Measurements from ENCODE around the gene MYLK4.

The MYLK4 gene

DNA sequence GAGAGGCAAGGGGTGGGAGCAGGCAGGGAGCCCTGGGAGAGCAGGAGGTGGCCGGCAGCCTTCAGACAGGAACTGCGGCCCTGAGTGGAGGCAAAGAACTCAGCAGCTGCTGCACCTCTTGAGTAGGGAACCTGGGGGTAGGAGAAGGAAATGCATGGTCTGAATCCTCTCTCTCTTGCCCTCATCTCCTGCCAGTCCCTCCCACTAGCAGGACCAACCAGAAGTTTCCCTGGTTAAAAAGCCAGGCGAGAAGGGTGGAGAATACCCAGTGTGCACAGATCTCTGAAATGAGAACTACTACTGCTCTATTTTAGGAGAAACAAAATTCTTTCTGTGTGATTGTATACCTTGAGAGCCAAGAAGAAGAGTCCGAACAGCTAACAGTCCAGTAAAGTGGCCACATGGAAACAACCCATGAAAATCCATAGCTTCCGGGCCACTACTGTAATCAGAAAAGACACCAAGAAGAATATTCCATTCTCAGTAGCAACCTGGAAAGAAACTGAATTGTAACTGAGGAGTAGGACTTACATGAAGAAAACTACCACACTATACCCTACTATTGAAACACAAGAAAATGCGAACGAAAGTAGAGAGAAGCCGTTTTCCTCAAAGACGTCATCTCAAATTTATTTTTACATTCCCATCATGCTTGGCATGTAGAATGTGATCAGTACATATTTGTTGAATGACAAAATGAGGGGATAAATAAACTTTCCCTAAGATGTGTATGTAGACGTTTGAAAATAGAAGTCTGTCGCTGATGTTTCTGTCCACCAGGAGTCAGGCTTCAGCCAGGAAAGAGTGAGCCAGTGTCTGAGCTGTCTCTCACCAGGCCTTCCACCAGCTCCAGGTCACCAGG, 40.1 kb upstream of the MYLK4 start:
- H3K4me1 ChIP-seq (ENCODE audit: control insufficient read depth, insufficient read depth, low read depth, low read length): peaks cover 15% of the 10 kb centered on the region
- no peak overlapping the region for H2BK5ac ChIP-seq (ENCODE audit: low read depth, low read length, poor library complexity, severe bottlenecking)
- H3K4ac ChIP-seq (ENCODE audit: low read depth in 1 of 2, low read length in 2 of 2): no peak overlapping the region
- no peak overlapping the region for H4K91ac ChIP-seq (ENCODE audit: low read length)
- H2AFZ ChIP-seq (ENCODE audit: low read depth, low read length): no peak overlapping the region
- no peak overlapping the region for H2BK12ac ChIP-seq (ENCODE audit: low read length in 2 of 2)
- no peak overlapping the region for H3K14ac ChIP-seq (ENCODE audit: low read length in 2 of 2)
- WGBS: 23% methylated on average over 7 of the region's 11 CpGs
- peaks cover 33% of the 10 kb centered on the region for H3K79me1 ChIP-seq (replicated peaks; ENCODE audit: low read length, poor library complexity, severe bottlenecking)
- peak overlapping the region; percentile 91 for H3K9ac ChIP-seq (ENCODE audit: low read length)
- H3K27me3 ChIP-seq (ENCODE audit: control insufficient read depth in 1 of 2, insufficient read depth in 1 of 2, low read length in 2 of 2): no peaks in the 10 kb centered on the region
- H3K4me2 ChIP-seq (ENCODE audit: low read length, poor library complexity, severe bottlenecking): no peak overlapping the region
- no peak overlapping the region for H2BK15ac ChIP-seq (ENCODE audit: low read depth, poor library complexity, severe bottlenecking)
- H4K8ac ChIP-seq (ENCODE audit: low read length): no peak overlapping the region
- H3K4me3 ChIP-seq (ENCODE audit: insufficient read depth in 1 of 2, low read depth in 1 of 2, low read length in 2 of 2): peak overlapping the region in 1 of 2 experiments; percentile 56
- no peak overlapping the region for H3K23ac ChIP-seq (ENCODE audit: low read length in 2 of 2)
- DNase-seq: peak; percentile 92
- H2BK120ac ChIP-seq (ENCODE audit: low read depth, low read length): no peak overlapping the region
- H3K9me3 ChIP-seq (ENCODE audit: control insufficient read depth, low read length): no peaks in the 10 kb centered on the region
- peaks cover 13 to 14% of the 10 kb centered on the region in 2 experiments for H3K36me3 ChIP-seq (ENCODE audit: control insufficient read depth in 1 of 2, insufficient read depth in 2 of 2, low read depth in 1 of 2, low read length in 2 of 2)
- no peak overlapping the region for H3K18ac ChIP-seq (ENCODE audit: low read depth in 1 of 2, low read length in 2 of 2)
- H2AK5ac ChIP-seq (ENCODE audit: low read length, severe bottlenecking): no peak overlapping the region
- peak overlapping the region; percentile 90 for H3K27ac ChIP-seq (ENCODE audit: low read length, poor library complexity, severe bottlenecking)

DNA sequence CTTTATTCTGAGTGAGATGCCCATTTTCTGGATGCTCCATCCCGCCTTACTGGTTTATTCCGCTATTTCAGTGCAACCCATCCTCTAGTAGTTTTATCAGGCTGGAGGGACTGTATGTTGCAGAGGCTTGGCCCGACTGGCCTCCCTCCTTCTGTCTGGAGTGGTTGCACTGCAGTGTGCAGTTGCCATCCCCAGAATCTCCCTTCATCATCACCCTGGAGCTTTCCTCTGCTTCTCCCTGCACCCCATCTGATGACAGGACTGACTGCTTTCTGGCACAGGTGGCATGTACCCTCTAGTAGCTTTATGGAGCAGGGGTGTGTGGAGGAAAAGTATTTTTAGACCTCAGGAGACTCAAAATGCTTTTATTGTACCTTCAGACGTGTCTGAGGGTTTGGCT, 35.5 kb upstream of the MYLK4 start:
- no peak overlapping the region for H2BK12ac ChIP-seq (ENCODE audit: low read length in 2 of 2)
- no peak overlapping the region for H2AFZ ChIP-seq (ENCODE audit: low read depth, low read length)
- no peak overlapping the region for H2AK5ac ChIP-seq (ENCODE audit: low read length, severe bottlenecking)
- H3K79me1 ChIP-seq (replicated peaks; ENCODE audit: low read length, poor library complexity, severe bottlenecking): peaks cover 41% of the 10 kb centered on the region
- H3K4ac ChIP-seq (ENCODE audit: low read depth in 1 of 2, low read length in 2 of 2): no peak overlapping the region
- H3K4me2 ChIP-seq (ENCODE audit: low read length, poor library complexity, severe bottlenecking): no peak overlapping the region
- H2BK120ac ChIP-seq (ENCODE audit: low read depth, low read length): no peak overlapping the region
- no peak overlapping the region for H2BK15ac ChIP-seq (ENCODE audit: low read depth, poor library complexity, severe bottlenecking)
- H3K9ac ChIP-seq (ENCODE audit: low read length): no peak overlapping the region
- 65% methylated on average over 4 of the region's 4 CpGs for WGBS
- H3K27me3 ChIP-seq (ENCODE audit: control insufficient read depth in 1 of 2, insufficient read depth in 1 of 2, low read length in 2 of 2): no peaks in the 10 kb centered on the region
- H2BK5ac ChIP-seq (ENCODE audit: low read depth, low read length, poor library complexity, severe bottlenecking): no peak overlapping the region
- H3K27ac ChIP-seq (ENCODE audit: low read length, poor library complexity, severe bottlenecking): no peak overlapping the region
- no peak overlapping the region for H3K23ac ChIP-seq (ENCODE audit: low read length in 2 of 2)
- no peak overlapping the region for H4K8ac ChIP-seq (ENCODE audit: low read length)
- no peaks in the 10 kb centered on the region for H3K9me3 ChIP-seq (ENCODE audit: control insufficient read depth, low read length)
- H3K4me1 ChIP-seq (ENCODE audit: control insufficient read depth, insufficient read depth, low read depth, low read length): peaks cover 14% of the 10 kb centered on the region
- H3K4me3 ChIP-seq (ENCODE audit: insufficient read depth in 1 of 2, low read depth in 1 of 2, low read length in 2 of 2): no peak overlapping the region
- peaks cover 40 to 53% of the 10 kb centered on the region in 2 experiments for H3K36me3 ChIP-seq (ENCODE audit: control insufficient read depth in 1 of 2, insufficient read depth in 2 of 2, low read depth in 1 of 2, low read length in 2 of 2)
- no peak overlapping the region for H4K91ac ChIP-seq (ENCODE audit: low read length)
- no peak for DNase-seq
- H3K18ac ChIP-seq (ENCODE audit: low read depth in 1 of 2, low read length in 2 of 2): no peak overlapping the region
- no peak overlapping the region for H3K14ac ChIP-seq (ENCODE audit: low read length in 2 of 2)

DNA sequence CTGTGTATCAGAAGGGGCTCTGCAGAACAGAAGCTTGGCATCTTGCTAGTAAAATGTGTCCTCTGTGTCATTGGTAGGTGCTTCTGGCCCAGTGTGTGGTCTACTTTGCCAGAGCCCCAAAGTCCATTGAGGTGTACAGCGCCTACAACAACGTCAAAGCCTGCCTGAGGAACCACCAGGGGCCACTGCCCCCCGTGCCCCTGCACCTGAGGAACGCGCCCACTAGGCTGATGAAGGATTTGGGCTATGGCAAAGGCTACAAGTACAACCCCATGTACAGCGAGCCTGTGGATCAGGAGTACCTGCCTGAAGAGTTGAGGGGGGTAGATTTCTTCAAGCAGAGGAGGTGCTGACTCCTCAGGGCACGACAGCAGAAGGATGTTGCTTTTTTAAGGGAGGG, 34.2 kb upstream of the MYLK4 start:
- no peak for DNase-seq
- no peak overlapping the region for H3K27ac ChIP-seq (ENCODE audit: low read length, poor library complexity, severe bottlenecking)
- no peak overlapping the region for H2BK5ac ChIP-seq (ENCODE audit: low read depth, low read length, poor library complexity, severe bottlenecking)
- no peak overlapping the region for H3K4me2 ChIP-seq (ENCODE audit: low read length, poor library complexity, severe bottlenecking)
- H3K4me3 ChIP-seq (ENCODE audit: insufficient read depth in 1 of 2, low read depth in 1 of 2, low read length in 2 of 2): no peak overlapping the region
- H3K4me1 ChIP-seq (ENCODE audit: control insufficient read depth, insufficient read depth, low read depth, low read length): peaks cover 10% of the 10 kb centered on the region
- no peak overlapping the region for H3K4ac ChIP-seq (ENCODE audit: low read depth in 1 of 2, low read length in 2 of 2)
- no peak overlapping the region for H3K18ac ChIP-seq (ENCODE audit: low read depth in 1 of 2, low read length in 2 of 2)
- no peak overlapping the region for H4K91ac ChIP-seq (ENCODE audit: low read length)
- H2AK5ac ChIP-seq (ENCODE audit: low read length, severe bottlenecking): no peak overlapping the region
- no peaks in the 10 kb centered on the region for H3K9me3 ChIP-seq (ENCODE audit: control insufficient read depth, low read length)
- H3K23ac ChIP-seq (ENCODE audit: low read length in 2 of 2): peak overlapping the region in 1 of 2 experiments; percentile 14
- no peak overlapping the region for H3K14ac ChIP-seq (ENCODE audit: low read length in 2 of 2)
- WGBS: 96% methylated on average over 7 of the region's 7 CpGs
- H2BK15ac ChIP-seq (ENCODE audit: low read depth, poor library complexity, severe bottlenecking): no peak overlapping the region
- H4K8ac ChIP-seq (ENCODE audit: low read length): peak overlapping the region; percentile 28
- peaks cover 44 to 65% of the 10 kb centered on the region in 2 experiments for H3K36me3 ChIP-seq (ENCODE audit: control insufficient read depth in 1 of 2, insufficient read depth in 2 of 2, low read depth in 1 of 2, low read length in 2 of 2)
- no peak overlapping the region for H2BK120ac ChIP-seq (ENCODE audit: low read depth, low read length)
- H3K9ac ChIP-seq (ENCODE audit: low read length): no peak overlapping the region
- H2BK12ac ChIP-seq (ENCODE audit: low read length in 2 of 2): no peak overlapping the region
- no peak overlapping the region for H2AFZ ChIP-seq (ENCODE audit: low read depth, low read length)
- H3K27me3 ChIP-seq (ENCODE audit: control insufficient read depth in 1 of 2, insufficient read depth in 1 of 2, low read length in 2 of 2): no peaks in the 10 kb centered on the region
- peaks cover 48% of the 10 kb centered on the region for H3K79me1 ChIP-seq (replicated peaks; ENCODE audit: low read length, poor library complexity, severe bottlenecking)

DNA sequence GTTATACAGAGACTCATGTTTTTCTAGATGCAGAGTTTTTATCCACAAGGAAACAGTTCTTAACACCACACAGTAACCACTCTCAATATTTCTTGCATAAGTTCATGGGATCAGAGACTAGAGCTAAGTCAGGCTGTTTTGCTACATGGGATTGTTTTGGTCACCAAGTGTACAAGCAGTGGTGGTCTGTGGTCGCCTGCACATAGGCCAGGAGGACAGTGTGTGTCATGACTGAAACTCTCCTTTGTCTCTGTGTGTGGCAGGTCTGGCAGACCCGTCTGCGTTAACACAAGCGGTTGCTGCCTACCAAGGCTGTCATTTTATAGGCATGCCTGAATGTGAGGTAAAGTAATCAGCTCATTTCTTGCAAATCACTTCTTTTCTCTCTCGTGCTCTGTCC, 33.3 kb upstream of the MYLK4 start:
- Histone ChIP-seq H3K79me1 (replicated peaks; ENCODE audit: low read length, poor library complexity, severe bottlenecking) (peaks cover 53% of the 10 kb centered on the region), H3K27me3 (ENCODE audit: control insufficient read depth in 1 of 2, insufficient read depth in 1 of 2, low read length in 2 of 2) (no peaks in the 10 kb centered on the region), H3K23ac (ENCODE audit: low read length in 2 of 2) (peak overlapping the region in 1 of 2 experiments; percentile 83), H2BK15ac (ENCODE audit: low read depth, poor library complexity, severe bottlenecking) (no peak overlapping the region), H3K18ac (ENCODE audit: low read depth in 1 of 2, low read length in 2 of 2) (no peak overlapping the region), H2AFZ (ENCODE audit: low read depth, low read length) (no peak overlapping the region), H2BK120ac (ENCODE audit: low read depth, low read length) (no peak overlapping the region), H2BK12ac (ENCODE audit: low read length in 2 of 2) (no peak overlapping the region), H3K9me3 (ENCODE audit: control insufficient read depth, low read length) (no peaks in the 10 kb centered on the region), H3K27ac (ENCODE audit: low read length, poor library complexity, severe bottlenecking) (no peak overlapping the region), H3K9ac (ENCODE audit: low read length) (no peak overlapping the region), H4K8ac (ENCODE audit: low read length) (no peak overlapping the region), H3K4me2 (ENCODE audit: low read length, poor library complexity, severe bottlenecking) (no peak overlapping the region), H3K4ac (ENCODE audit: low read depth in 1 of 2, low read length in 2 of 2) (no peak overlapping the region), H3K14ac (ENCODE audit: low read length in 2 of 2) (no peak overlapping the region), H2BK5ac (ENCODE audit: low read depth, low read length, poor library complexity, severe bottlenecking) (no peak overlapping the region), H3K36me3 (ENCODE audit: control insufficient read depth in 1 of 2, insufficient read depth in 2 of 2, low read depth in 1 of 2, low read length in 2 of 2) (peaks cover 49 to 74% of the 10 kb centered on the region in 2 experiments), H3K4me3 (ENCODE audit: insufficient read depth in 1 of 2, low read depth in 1 of 2, low read length in 2 of 2) (no peak overlapping the region), H3K4me1 (ENCODE audit: control insufficient read depth, insufficient read depth, low read depth, low read length) (peaks cover 6% of the 10 kb centered on the region), H4K91ac (ENCODE audit: low read length) (no peak overlapping the region), H2AK5ac (ENCODE audit: low read length, severe bottlenecking) (no peak overlapping the region)
- 93% methylated on average over 5 of the region's 5 CpGs for WGBS
- DNase-seq: peak; percentile 14
